ENCODE results near the gene TSPAN18.

- TF ChIP-seq, protein P1, sequence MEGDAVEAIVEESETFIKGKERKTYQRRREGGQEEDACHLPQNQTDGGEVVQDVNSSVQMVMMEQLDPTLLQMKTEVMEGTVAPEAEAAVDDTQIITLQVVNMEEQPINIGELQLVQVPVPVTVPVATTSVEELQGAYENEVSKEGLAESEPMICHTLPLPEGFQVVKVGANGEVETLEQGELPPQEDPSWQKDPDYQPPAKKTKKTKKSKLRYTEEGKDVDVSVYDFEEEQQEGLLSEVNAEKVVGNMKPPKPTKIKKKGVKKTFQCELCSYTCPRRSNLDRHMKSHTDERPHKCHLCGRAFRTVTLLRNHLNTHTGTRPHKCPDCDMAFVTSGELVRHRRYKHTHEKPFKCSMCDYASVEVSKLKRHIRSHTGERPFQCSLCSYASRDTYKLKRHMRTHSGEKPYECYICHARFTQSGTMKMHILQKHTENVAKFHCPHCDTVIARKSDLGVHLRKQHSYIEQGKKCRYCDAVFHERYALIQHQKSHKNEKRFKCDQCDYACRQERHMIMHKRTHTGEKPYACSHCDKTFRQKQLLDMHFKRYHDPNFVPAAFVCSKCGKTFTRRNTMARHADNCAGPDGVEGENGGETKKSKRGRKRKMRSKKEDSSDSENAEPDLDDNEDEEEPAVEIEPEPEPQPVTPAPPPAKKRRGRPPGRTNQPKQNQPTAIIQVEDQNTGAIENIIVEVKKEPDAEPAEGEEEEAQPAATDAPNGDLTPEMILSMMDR (IDR thresholded peaks at IDR 0.05) = no peak
- TF ChIP-seq POLR2A (IDR thresholded peaks at IDR 0.05) = no peak
Measured at GRCh38 chr11:44834846-44835245, 108.1 kb downstream of the TSPAN18 start.
